ENCODE measurements around the gene CAMK2A.

Gene CAMK2A

GRCh38 chr5:150278046-150278730 is 11.4 kb downstream of the CAMK2A start:
- no peak for DNase-seq

DNA sequence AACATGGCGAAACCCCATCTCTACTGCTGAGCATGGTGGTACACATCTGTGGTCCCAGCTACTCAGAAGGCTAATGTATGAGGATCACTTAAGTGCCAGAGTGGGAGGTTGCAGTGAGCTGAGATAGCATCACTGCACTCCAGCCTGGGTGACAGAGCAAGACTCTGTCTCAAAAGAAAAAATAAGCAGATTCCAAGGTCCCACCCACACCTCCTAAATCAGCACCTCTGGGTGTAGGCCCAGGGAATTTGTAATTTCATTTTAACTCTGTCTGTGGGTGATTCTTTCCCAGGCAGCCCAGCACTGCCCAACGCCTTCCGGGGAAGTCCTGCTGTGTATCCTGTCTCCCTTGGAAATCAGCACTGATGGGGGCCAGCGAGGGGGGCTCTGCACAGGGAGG is 12.5 kb downstream of the CAMK2A start:
- no peak for DNase-seq

GRCh38 chr5:150274811-150275210 is 14.8 kb downstream of the CAMK2A start:
- no peak for DNase-seq

GRCh38 chr5:150272531-150272930 is 17.0 kb downstream of the CAMK2A start:
- DNase-seq = no peak

GRCh38 chr5:150271923-150272322 is 17.6 kb downstream of the CAMK2A start:
- DNase-seq = no peak

DNA sequence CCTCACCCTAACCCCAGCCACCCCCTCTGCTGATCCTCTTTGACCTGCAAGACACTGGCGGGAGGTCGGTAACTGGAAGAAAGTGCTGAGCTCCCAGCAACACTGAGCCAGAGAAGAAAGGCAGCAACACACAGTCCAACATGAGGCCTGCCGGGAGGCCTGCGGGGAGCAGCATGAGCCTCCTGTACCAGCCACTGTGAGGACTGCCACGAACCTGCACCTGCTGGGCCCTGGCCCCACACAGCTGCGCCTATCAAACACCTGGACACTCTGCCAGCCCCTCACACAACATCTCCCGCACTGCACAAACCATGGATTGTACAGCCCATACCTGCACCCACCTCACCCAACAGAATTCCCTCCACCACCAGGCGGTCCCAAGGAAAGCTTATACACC is 18.3 kb downstream of the CAMK2A start:
- no peak for DNase-seq

DNA sequence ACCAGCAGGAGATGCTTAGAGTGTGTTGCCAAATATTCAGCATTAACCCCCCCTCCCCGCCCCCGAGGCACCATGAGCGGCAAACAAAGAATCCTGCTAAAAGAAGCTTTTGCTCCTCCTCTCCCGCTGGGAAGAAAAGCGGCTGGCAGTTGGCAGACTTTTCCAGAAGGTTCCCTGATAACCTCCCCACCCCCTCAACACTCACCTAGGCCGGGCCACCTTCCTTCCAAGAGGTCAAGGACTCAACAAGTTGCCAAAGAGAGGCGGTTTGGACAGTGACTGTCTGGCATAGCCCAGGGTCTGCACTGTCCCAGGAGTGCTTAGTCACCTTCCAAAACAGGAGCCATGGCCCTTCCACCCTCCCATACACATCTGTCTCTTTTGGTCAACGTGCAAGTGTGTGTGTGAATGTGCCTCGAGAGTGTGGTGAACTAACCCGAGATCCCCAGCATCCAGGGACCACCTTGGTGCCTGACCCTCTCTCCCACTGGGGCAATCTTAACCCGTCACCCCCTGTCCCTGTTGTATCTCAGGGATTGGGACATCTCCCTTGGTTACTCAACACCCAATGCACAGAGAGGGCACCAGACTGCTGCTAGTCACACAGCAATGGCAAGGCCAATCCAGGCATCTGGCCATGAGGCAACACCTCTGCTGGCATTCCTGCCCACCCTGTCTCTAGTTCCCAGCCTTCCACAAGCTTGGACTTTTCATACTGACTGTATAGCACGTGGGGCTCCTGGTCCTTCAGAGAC is 18.9 kb downstream of the CAMK2A start:
- DNase-seq = no peak

DNA sequence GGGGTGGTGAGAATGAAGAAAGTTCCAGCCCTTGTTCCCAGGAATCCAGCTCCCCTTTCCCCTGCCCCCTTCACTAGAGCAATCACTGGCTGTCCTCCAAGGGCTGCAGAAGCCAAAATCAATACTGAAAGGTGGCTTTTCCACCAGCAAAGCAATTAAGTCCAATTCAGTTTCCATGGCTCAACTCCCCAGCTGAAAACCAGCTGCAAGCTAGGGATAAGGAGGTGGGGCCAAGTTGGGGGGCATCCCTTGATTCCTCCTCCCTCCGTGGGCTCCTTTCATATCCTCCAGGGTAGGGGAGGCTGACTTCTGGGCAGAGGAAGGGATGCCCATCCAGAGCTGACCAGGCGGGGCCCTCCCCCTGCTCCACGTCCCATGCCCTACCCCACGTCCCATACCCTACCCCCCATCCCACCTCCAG is 22.7 kb downstream of the CAMK2A start:
- DNase-seq = no peak

- no peak for DNase-seq
Measured at GRCh38 chr5:150265870-150266383, 23.6 kb downstream of the CAMK2A start.

DNA sequence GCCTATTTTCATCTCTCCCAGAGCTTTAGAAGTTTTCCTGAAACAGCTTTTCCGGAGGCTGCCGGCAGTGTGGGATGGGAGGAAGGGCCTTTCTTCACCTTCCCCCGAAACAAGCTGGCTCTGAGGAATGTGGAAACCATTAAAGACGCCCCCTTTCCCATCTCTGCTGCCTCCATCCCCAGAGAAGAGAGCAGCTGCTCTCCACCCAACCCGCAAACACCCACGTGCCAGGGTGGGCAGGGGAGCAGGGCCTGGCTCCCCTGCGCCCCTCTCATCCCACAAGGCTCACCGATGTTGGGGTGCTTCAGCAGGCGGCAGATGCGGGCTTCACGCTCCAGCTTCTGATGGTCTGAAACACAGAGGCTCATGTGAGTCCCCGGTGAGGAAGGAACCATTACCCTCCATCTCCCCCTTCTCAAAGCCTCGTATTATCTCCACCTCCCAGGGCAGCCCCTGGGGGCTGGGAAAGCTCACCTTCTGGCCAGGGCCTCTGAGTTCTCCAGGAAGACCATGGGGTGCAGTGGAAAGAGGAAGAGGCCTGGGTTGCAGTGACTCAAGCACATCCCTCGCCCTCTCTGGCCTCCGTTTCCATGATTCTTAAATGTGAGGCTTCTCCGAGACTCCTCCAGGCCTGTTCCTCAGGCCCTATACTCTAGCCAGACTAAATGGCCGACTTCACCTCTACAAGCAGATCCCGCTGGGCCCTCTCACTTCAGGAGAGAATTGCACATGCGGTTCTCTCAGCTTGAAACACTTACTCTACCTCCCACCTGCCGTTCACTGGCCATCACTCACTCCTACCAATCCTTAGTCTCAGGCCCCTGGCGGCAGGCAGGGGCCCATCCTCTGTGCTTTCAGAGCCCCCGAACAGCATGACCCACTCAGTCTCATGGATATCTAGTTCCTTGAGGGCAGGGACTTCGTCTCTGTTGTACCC is 24.6 kb downstream of the CAMK2A start:
- DNase-seq = no peak

- DNase-seq = no peak
Measured at GRCh38 chr5:150263801-150264621, 25.6 kb downstream of the CAMK2A start.

GRCh38 chr5:150263375-150263775 is 26.2 kb downstream of the CAMK2A start:
- DNase-seq = no peak

DNA sequence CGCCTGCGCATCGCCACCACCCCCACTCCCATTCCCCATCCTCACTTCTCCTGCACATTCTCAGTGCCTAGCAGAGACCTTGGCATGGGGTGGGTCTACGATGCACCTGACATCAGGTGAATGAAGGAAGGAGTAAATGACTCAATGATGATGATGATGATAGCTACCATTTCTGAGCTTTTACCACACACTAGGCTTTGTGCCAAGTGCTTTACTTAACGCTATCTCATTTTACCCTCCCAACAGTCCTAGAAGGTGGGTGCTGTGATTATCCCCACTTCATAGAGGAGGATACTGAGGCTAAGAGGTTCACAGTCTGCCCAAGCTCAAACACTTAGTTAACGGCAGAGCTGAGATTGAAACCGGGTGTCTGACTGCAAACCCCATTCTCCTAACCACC is 27.1 kb downstream of the CAMK2A start:
- no peak for DNase-seq

DNA sequence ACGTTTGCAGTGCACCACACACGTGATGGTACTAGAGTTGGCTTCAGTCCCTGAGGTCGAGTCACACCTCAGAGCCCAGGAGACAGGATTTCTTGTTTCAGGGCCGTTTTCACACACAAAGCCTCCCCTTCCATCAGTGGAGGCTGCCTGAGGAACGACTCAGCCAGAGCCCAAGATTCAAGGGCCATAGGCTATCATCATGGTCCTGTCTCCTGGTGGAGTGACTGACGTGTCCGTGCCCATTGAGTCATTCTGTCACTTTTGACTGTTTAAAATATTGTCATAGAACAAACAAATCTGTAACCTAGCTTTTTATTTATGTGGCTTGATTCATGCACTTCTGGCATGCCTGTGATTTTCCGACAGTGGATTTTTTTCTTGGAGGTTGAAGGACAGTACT is 28.3 kb downstream of the CAMK2A start:
- DNase-seq = no peak

DNA sequence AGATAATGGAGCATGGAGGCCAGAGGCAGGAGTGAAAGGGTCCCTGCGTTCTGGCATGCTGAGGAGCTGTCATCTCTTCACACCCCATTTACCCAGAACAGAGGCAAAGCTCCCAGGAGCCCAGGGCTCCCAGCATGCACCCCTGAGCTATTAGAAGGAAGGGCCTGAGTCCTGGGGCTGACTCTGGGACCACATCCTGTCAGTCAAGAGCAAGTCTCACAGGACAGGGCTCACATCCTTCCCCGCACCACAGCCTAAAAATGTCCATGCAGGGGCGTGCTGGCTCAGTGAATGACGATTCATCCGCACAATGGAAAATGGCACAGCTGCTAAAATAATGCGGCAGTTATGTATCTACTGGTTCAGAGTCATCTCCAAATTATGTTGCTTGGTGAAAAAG is 31.4 kb downstream of the CAMK2A start:
- no peak for DNase-seq

DNA sequence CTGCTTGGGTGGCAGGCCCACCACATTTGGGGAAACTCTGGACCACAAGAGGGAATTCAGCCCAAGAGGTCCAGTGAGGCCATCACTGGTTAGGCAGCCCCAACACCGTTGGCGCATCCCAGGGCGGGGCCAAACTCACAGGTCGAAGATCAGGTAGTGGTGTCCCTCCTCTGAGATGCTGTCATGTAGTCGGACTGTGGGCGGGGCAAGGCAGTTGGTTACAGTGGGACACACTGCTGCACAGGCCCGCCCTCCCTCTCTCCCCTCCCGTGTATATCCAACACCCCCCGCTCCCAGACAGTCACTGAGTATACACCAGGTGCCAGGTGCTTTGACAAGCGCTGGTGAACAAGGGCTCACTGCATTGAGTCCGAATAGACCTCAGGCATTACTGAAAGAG is 32.1 kb downstream of the CAMK2A start:
- no peak for DNase-seq

DNA sequence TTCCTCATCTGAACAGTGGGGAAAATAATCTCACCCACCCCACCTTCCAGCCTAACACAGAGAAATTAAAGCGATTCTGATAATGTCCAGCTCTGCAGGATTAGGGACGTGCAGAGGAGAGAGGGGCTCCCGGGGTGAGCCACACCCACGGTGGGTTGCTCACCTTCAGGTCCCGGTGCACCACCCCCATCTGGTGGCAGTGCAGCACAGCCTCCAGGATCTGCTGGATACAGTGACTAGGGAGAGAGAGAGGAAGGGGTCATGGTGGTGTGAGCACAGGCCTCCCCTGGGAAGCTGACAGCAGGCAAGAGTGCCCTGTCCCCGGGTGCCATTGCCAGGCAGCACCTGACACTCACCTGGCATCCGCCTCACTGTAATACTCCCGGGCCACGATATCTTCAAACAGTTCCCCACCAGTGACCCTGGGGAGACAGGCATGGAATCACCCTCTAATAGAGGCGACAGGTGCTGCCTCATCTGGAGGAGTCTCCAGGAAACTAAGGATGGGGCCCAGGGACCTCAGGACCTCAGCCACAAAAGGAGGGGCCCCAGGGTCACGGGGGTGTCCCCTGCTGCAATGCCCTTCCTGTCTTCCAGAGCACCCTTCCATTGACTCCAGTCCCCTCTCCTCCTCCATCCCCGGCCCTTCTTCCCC is 33.0 kb downstream of the CAMK2A start:
- DNase-seq = no peak

DNA sequence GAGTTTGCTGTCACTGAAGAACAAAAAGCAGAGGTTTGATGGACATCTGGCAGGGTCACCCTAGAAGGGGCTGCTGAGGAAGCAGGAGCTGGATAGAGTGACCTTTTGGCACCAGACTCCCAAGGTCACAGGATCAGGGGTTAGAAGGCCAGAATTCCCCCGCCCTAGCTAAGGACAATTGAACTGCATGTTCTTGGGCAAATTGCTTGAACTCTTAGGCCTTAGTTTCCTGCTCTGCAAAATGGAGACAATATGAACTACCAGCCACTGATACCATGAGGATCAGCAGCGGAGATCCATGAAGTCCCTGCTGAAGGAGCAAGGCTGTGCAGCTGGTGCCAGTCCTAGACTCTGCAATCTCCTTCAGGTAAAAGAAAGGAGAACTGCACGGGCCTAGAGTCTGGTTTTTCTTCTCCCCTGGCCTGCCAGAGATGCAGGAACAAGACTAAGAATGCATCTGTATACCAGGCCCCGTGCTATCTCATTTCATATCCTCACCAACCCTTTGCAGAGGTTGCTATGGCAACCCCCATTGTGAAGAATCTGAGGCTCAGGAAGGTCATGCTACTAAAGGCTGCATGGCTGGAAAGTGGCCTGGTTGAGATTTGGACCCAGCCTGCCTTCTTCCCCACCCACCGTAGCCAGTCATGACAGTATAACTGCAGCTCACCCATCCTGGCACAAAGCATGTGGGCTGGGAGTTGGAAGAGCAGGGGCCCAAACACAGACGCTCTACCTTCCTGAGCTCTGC is 33.7 kb downstream of the CAMK2A start:
- no peak for DNase-seq

DNA sequence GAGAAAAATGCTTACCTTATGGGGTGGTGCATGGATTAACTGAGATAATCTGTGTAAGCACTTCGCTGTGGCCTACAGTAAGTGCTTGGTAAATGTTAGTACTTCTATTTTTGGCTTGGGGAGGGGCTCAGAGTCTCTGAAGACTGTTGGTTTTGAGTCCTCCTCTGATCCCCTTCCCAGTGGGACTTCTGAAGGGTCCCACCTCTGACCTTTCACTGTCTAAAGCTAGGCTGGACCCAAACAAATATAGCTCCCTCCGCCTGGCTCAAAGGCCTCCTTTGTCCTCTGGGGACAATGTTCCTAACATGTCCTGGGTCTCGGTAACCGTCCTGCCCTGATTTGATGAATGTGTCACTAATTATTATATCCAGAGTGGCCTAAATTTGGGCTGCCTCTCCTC is 34.8 kb downstream of the CAMK2A start:
- DNase-seq = no peak

DNA sequence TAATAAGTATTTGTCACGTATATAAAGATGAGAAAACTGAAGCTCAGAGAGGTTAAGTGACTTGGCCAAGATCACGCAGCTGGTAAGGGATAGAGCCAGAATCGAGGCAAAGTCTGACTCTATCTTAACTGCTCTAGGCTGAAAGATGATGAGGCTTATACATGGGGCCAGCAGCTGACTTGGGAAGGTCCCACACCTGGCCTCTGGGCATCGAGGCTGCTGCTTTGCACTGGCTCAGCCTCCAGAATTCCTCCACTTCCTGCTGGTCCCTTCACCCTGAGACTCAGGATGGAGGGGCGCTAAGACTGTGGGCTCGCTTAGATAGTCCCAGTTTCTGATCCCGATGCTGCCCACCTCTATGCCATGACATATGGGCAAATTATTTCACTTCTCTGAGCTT is 35.2 kb downstream of the CAMK2A start:
- no peak for DNase-seq

All from NCI-H526 treated with DMSO at 0.1 percent for 48 hours (cell line).